Skeletal muscle tissue (tissue), 5 donors: ENCODE results near the gene LIMS4. TPM values are rescaled to one million over a fixed set of nuclear protein-coding genes. Genes with fewer than 3 reads are reported as not detected.
"Not testable (repeated sequence)": the region's sequence is repeated elsewhere in the genome, so short reads cannot be mapped to it uniquely, and the experiment has no call there.

Source experiments
- H3K27ac ChIP-seq: one replicate; pipeline ENCODE4 v1.7.0; 2013; ENCODE audit warnings: mild to moderate bottlenecking, low read depth, low read length, inconsistent platforms
- H3K27me3 ChIP-seq, 3 donors: one replicate each; pipeline ENCODE4 v1.7.0; 2013; ENCODE audit warnings: low read length in 3 of 3; ENCODE audit not compliant: control insufficient read depth in 3 of 3, insufficient read depth in 3 of 3
- H3K36me3 ChIP-seq, 3 donors: one replicate each; pipeline ENCODE4 v1.7.0; 2013; ENCODE audit warnings: low read length in 3 of 3; ENCODE audit not compliant: control insufficient read depth in 3 of 3, insufficient read depth in 3 of 3
- H3K4me1 ChIP-seq, 3 donors: one replicate each; pipeline ENCODE4 v1.7.0; 2013; ENCODE audit warnings: low read length in 3 of 3, mild to moderate bottlenecking in 3 of 3; ENCODE audit not compliant: control insufficient read depth in 3 of 3, insufficient read depth in 3 of 3
- H3K4me3 ChIP-seq, 3 donors: one replicate each; pipeline ENCODE4 v1.7.0; 2013; ENCODE audit warnings: low read length in 3 of 3
- H3K9ac ChIP-seq, 3 donors: one replicate each; pipeline ENCODE4 v1.7.0; 2013; ENCODE audit warnings: low read length in 3 of 3, mild to moderate bottlenecking in 3 of 3, moderate library complexity in 2 of 3, low read depth in 1 of 3
- H3K9me3 ChIP-seq, 3 donors: one replicate each; pipeline ENCODE4 v1.7.0; 2013; ENCODE audit warnings: low read length in 3 of 3; ENCODE audit not compliant: control insufficient read depth in 3 of 3
- small RNA-seq: library from RNA; depleted of rRNA; stranded (forward); fragments of <200 nt; gene quantifications from one replicate; pipeline ENCODE3, GENCODE V24; 2014
- total RNA-seq: library from RNA; depleted of rRNA; stranded (reverse); fragments of >200 nt; gene quantifications from one replicate; pipeline ENCODE4 v1.2.3, GENCODE V29; 2014
- donor health status: Osteomylitis.

LIMS4 gene
- total RNA-seq, 1 donor from 2014 or later, result 1.0 TPM

GRCh38 chr2:110420641-110421354, 51.8 kb downstream of the LIMS4 start:
- H3K4me3 ChIP-seq, H3K27me3 ChIP-seq, H3K9ac ChIP-seq, H3K9me3 ChIP-seq, H3K4me1 ChIP-seq, H3K27ac ChIP-seq, H3K36me3 ChIP-seq: not testable (repeated sequence)

GRCh38 chr2:110407142-110407541, 65.5 kb downstream of the LIMS4 start:
- not testable (repeated sequence) for H3K4me3 ChIP-seq, H3K36me3 ChIP-seq, H3K27me3 ChIP-seq, H3K27ac ChIP-seq, H3K4me1 ChIP-seq, H3K9ac ChIP-seq, H3K9me3 ChIP-seq

- not testable (repeated sequence) for H3K9ac ChIP-seq, H3K36me3 ChIP-seq, H3K27me3 ChIP-seq, H3K9me3 ChIP-seq, H3K4me3 ChIP-seq, H3K4me1 ChIP-seq, H3K27ac ChIP-seq
These were observed 67.6 kb downstream of the LIMS4 start for GRCh38 chr2:110404988-110405387.

GRCh38 chr2:110404246-110404645, 68.4 kb downstream of the LIMS4 start:
- H3K27ac ChIP-seq, H3K4me3 ChIP-seq, H3K4me1 ChIP-seq, H3K9me3 ChIP-seq, H3K9ac ChIP-seq, H3K36me3 ChIP-seq, H3K27me3 ChIP-seq: not testable (repeated sequence)

- H3K36me3 ChIP-seq, H3K4me1 ChIP-seq, H3K4me3 ChIP-seq, H3K27ac ChIP-seq, H3K9ac ChIP-seq, H3K27me3 ChIP-seq, H3K9me3 ChIP-seq: not testable (repeated sequence)
These were observed 71.5 kb downstream of the LIMS4 start for GRCh38 chr2:110401001-110401618.

DNA sequence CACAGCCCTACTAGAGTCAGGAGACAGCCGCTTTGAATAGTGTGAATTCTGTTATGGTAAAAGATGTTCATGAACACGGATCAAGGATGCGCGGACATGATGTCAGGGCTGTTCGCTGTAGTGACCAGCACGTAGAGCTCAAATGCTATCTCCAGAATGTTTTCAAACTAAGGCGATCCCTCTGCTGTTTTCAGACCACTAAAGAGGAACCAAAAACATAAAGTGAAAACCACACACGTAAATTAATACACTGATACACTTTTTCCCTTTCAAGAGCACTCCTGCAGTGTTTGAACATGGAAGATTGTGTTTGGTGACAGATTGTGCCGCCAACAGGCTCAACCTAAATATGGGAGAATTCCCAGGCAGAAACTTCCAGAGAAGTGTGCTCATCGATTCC, 73.2 kb downstream of the LIMS4 start:
- not testable (repeated sequence) for H3K4me3 ChIP-seq, H3K4me1 ChIP-seq, H3K27ac ChIP-seq, H3K9ac ChIP-seq, H3K27me3 ChIP-seq, H3K9me3 ChIP-seq, H3K36me3 ChIP-seq

DNA sequence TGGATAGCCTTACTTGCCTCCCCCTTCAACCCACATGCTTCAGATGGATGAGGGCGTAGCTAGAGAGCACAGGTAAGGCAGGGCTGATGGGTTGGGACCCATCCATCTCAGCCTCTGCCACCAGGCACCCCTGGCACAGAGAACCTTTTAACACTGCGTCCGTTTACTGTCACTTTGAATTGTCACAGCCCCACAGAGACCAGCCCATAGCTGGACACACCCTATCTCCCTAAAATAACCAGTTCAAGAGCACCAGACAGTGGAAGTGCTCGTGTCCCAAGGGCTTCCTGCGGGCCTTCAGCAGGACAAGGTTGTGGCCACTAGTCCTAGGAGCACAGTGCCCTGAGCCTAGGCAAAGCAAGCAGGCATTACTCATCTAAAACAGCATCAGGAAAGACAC, 76.6 kb downstream of the LIMS4 start:
- not testable (repeated sequence) for H3K36me3 ChIP-seq, H3K9me3 ChIP-seq, H3K9ac ChIP-seq, H3K4me1 ChIP-seq, H3K4me3 ChIP-seq, H3K27me3 ChIP-seq, H3K27ac ChIP-seq

Small RNAs within 50 kb of the gene (small RNA-seq; reads per million reads assigned to genes)
- not detected for gene AC108938.1

Other genes with a start within 250 kb of the LIMS4 start
- gene RGPD6, start 104.4 kb upstream of the LIMS4 start, total RNA-seq, result 66.3 TPM
- gene BUB1, start 205.2 kb upstream of the LIMS4 start, total RNA-seq, result 7.8 TPM